BLaER1 treated with 17β-estradiol and CSF1 and Interleukin-3, amounts not matched to agents 10 nM and 100 nM (cell line): ENCODE data around the gene INPP5B.
"Not testable (repeated sequence)": the region's sequence is repeated elsewhere in the genome, so short reads cannot be mapped to it uniquely, and the experiment has no call there.

ENCODE experiments used
- H3K27ac ChIP-seq, 11 experiments: shearing (Covaris generic); formaldehyde crosslinking; 2 replicates each; pipeline ENCODE4 v1.8.1; 2022
- H3K27me3 ChIP-seq, 11 experiments: shearing (Covaris generic); formaldehyde crosslinking; 2 replicates each; pipeline ENCODE4 v1.8.1; 2022
- H3K36me3 ChIP-seq, 11 experiments: shearing (Covaris generic); formaldehyde crosslinking; 2 replicates each; pipeline ENCODE4 v1.8.1; 2022
- H3K4me1 ChIP-seq, 10 experiments: shearing (Covaris generic); formaldehyde crosslinking; 2 replicates each; pipeline ENCODE4 v1.8.1; 2022
- H3K4me2 ChIP-seq, 11 experiments: shearing (Covaris generic); formaldehyde crosslinking; 2 replicates each; pipeline ENCODE4 v1.8.1; 2022
- H3K4me3 ChIP-seq, 10 experiments: shearing (Covaris generic); formaldehyde crosslinking; 2 replicates each; pipeline ENCODE4 v1.8.1; 2022
- H3K9ac ChIP-seq, 11 experiments: shearing (Covaris generic); formaldehyde crosslinking; 2 replicates each; pipeline ENCODE4 v1.8.1; 2022
- H3K9me3 ChIP-seq, 11 experiments: shearing (Covaris generic); formaldehyde crosslinking; replicated peaks in 1 of 11; 2 replicates each; pipeline ENCODE4 v1.8.1; 2022
- H4K20me1 ChIP-seq, 11 experiments: shearing (Covaris generic); formaldehyde crosslinking; 2 replicates each; pipeline ENCODE4 v1.8.1; 2022
- Cebpa-rat ChIP-seq, 11 experiments: shearing (Covaris generic); IDR thresholded peaks; 2 replicates each; pipeline ENCODE4 v1.8.1; 2022

The INPP5B gene

DNA sequence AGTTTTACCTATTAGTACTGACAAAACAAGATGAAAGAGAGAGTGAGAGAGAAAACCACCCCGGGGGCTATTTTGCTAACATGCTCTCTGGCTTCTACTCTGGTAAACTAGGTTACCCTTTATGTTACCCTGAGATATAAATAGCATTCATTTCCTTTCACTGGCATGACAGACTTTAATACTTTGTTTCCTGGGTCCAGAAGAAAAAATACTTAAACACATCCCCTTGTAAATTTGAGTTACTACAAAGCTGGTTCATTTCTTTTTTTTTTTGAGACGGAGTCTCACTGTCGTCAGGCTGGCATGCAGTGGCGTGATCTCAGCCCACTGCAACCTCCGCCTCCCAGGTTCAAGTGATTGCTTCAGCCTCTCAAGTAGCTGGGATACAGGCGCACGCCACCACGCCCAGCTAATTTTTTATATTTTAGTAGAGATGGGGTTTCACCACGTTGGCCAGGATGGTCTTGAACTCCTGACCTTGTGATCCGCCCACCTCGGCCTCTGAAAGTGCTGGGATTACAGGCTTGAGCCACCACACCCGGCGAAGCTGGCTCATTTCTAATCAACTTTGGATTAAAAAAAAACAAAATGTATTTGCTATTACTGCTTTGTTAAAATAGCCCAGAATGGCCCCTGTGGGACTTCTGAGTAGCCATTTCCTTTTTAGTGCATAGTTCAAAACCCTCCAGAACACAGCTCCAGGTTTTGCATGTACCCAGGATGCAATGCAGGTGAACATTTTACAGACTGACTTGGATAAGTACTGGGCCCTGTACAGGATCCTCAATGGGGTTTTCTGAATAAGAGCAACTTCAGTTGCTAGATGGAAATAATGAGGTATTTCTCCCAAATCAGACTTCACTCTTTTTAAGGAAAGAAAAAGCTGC is 20.6 kb downstream of the INPP5B start:
- Histone ChIP-seq H3K27me3 (no peaks in the 10 kb centered on the region), H3K9me3 (no peaks in the 10 kb centered on the region), H3K4me1 (peaks cover 60 to 95% (median 74%) of the 10 kb centered on the region in 10 experiments), H3K36me3 (peaks cover 0 to 62% (median 18%) of the 10 kb centered on the region in 11 experiments; a peak in 19 of 22 replicates), H4K20me1 (peaks cover 0 to 56% (median 15%) of the 10 kb centered on the region in 11 experiments; a peak in 13 of 22 replicates), H3K4me3 (peak overlapping the region in 3 of 10 experiments; percentile 12 to 28 (median 16); a peak in 3 of 20 replicates), H3K9ac (peak overlapping the region; percentile 22 to 61 (median 42); a peak in 17 of 22 replicates), H3K27ac (peak overlapping the region; percentile 12 to 68 (median 55); a peak in 18 of 22 replicates), H3K4me2 (peak overlapping the region; percentile 58 to 87 (median 64))
- no peak for TF ChIP-seq Cebpa-rat (IDR thresholded peaks at IDR 0.05)

GRCh38 chr1:37925316-37925715 is 21.5 kb downstream of the INPP5B start:
- no peak for TF ChIP-seq Cebpa-rat (IDR thresholded peaks at IDR 0.05)

DNA sequence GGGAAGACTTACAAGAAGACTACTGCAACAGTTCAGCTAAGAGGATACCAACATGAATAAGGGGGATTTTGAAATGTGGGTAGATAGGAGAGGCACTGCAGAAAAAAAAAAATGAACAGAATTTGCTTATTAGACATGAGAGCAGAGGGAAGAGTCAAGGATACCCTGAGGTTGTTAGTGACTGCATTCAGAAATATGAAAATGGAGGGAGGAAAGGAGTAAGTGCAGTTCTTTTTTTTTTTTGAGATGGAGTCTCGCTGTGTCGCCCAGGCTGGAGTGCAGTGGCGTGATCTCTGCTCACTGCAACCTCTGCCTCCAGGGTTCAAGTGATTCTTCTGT is 23.3 kb downstream of the INPP5B start:
- Histone ChIP-seq H3K9ac (peak overlapping the region in 5 of 11 experiments; percentile 1 to 46 (median 35); a peak in 6 of 22 replicates), H3K4me2 (peak overlapping the region; percentile 36 to 80 (median 61); a peak in 20 of 22 replicates), H4K20me1 (peaks cover 0 to 57% (median 0%) of the 10 kb centered on the region in 11 experiments; a peak in 8 of 22 replicates), H3K27ac (peak overlapping the region in 9 of 11 experiments; percentile 37 to 67 (median 60); a peak in 15 of 22 replicates), H3K9me3 (no peaks in the 10 kb centered on the region), H3K4me1 (peaks cover 53 to 74% (median 58%) of the 10 kb centered on the region in 10 experiments), H3K4me3 (no peak overlapping the region), H3K36me3 (peaks cover 16 to 68% (median 32%) of the 10 kb centered on the region in 11 experiments; a peak in 21 of 22 replicates), H3K27me3 (no peaks in the 10 kb centered on the region)
- no peak for TF ChIP-seq Cebpa-rat (IDR thresholded peaks at IDR 0.05)

More at GRCh38 chr1:37925316-37925715, 21.5 kb downstream of the INPP5B start:
- H3K27ac ChIP-seq, result peak overlapping the region in 10 of 11 experiments; percentile 12 to 68 (median 56); a peak in 15 of 22 replicates
- H3K9me3 ChIP-seq, result no peaks in the 10 kb centered on the region
- peaks cover 51 to 86% (median 65%) of the 10 kb centered on the region in 10 experiments for H3K4me1 ChIP-seq
- peaks cover 3 to 69% (median 27%) of the 10 kb centered on the region in 11 experiments; a peak in 20 of 22 replicates for H3K36me3 ChIP-seq
- H3K4me3 ChIP-seq, result peak overlapping the region in 1 of 10 experiments; percentile 12; a peak in 1 of 20 replicates
- H3K9ac ChIP-seq, result peak overlapping the region; percentile 22 to 61 (median 42); a peak in 16 of 22 replicates
- H3K27me3 ChIP-seq, result no peaks in the 10 kb centered on the region
- peak overlapping the region; percentile 58 to 87 (median 64); a peak in 21 of 22 replicates for H3K4me2 ChIP-seq
- peaks cover 0 to 46% (median 6%) of the 10 kb centered on the region in 11 experiments; a peak in 11 of 22 replicates for H4K20me1 ChIP-seq

DNA sequence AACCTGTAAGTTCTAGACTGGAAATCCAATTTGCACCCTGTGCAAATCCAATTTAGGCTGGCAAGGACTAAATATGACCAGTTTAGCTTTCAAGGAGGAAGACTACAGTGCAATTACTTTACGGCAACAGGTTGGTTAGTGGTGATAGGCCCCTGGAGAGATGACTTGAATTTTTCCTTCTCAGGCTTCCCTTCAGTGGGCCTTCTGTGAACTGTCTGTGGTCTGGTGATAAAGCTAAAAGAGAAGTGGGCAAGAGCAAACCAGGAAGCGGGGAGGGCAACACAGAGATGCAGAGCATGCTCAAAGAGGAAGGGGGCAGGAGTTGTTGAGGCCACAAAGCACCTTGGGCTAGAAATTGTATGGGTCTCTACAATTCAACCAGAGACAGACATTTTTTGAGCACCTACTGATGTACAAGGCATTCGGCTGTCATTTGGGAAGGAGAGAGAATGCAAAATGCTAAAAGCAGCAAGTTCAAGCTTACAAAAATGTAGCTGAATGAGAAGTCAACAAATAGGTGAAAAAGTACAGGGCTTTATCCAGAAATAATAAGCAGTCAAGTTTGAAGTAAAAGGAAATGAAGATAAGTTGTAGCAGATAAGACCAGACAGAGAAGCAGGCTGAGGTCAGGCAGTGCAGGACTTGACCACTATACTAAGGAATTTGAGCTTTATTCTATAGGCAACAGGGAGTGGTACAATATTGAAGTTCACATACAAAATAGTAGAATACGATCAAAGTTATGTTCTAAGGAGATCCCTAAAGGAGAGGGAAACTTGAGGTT is 23.9 kb downstream of the INPP5B start:
- Histone ChIP-seq H3K4me2 (peak overlapping the region; percentile 36 to 80 (median 61)), H3K9me3 (no peaks in the 10 kb centered on the region), H3K27me3 (no peaks in the 10 kb centered on the region), H3K9ac (peak overlapping the region in 9 of 11 experiments; percentile 1 to 46 (median 15); a peak in 8 of 22 replicates), H3K27ac (peak overlapping the region in 9 of 11 experiments; percentile 39 to 67 (median 62); a peak in 17 of 22 replicates), H3K36me3 (peaks cover 22 to 68% (median 32%) of the 10 kb centered on the region in 11 experiments; a peak in 20 of 22 replicates), H3K4me3 (no peak overlapping the region), H4K20me1 (peaks cover 0 to 58% (median 0%) of the 10 kb centered on the region in 11 experiments; a peak in 8 of 22 replicates), H3K4me1 (peaks cover 53 to 69% (median 58%) of the 10 kb centered on the region in 10 experiments)
- no peak for TF ChIP-seq Cebpa-rat (IDR thresholded peaks at IDR 0.05)

- H3K4me2 ChIP-seq, result no peak overlapping the region
- no peak overlapping the region for H3K9ac ChIP-seq
- no peak overlapping the region for H3K4me3 ChIP-seq
- peaks cover 24 to 35% (median 29%) of the 10 kb centered on the region in 10 experiments for H3K4me1 ChIP-seq
- H4K20me1 ChIP-seq, result peaks cover 0 to 48% (median 5%) of the 10 kb centered on the region in 11 experiments; a peak in 9 of 22 replicates
- no peak for TF ChIP-seq Cebpa-rat (IDR thresholded peaks at IDR 0.05)
- H3K9me3 ChIP-seq, result peaks cover 7 to 13% (median 11%) of the 10 kb centered on the region in 11 experiments; a peak in 21 of 22 replicates
- peaks cover 41 to 83% (median 56%) of the 10 kb centered on the region in 11 experiments for H3K36me3 ChIP-seq
- H3K27me3 ChIP-seq, result no peaks in the 10 kb centered on the region
- no peak overlapping the region for H3K27ac ChIP-seq
These were observed 27.6 kb downstream of the INPP5B start for GRCh38 chr1:37919277-37919676.

- TF ChIP-seq Cebpa-rat (IDR thresholded peaks at IDR 0.05), result no peak
- peaks cover 0 to 8% (median 3%) of the 10 kb centered on the region in 10 experiments; a peak in 5 of 20 replicates for H3K4me1 ChIP-seq
- H3K36me3 ChIP-seq, result peaks cover 64 to 96% (median 80%) of the 10 kb centered on the region in 11 experiments
- no peaks in the 10 kb centered on the region for H3K27me3 ChIP-seq
- no peak overlapping the region for H3K4me2 ChIP-seq
- no peak overlapping the region for H3K9ac ChIP-seq
- peaks cover 44 to 49% (median 48%) of the 10 kb centered on the region in 11 experiments for H3K9me3 ChIP-seq
- H4K20me1 ChIP-seq, result peaks cover 0 to 32% (median 5%) of the 10 kb centered on the region in 11 experiments; a peak in 8 of 22 replicates
- no peak overlapping the region for H3K4me3 ChIP-seq
- H3K27ac ChIP-seq, result no peak overlapping the region
These were observed 31.3 kb downstream of the INPP5B start for GRCh38 chr1:37915476-37916093.

DNA sequence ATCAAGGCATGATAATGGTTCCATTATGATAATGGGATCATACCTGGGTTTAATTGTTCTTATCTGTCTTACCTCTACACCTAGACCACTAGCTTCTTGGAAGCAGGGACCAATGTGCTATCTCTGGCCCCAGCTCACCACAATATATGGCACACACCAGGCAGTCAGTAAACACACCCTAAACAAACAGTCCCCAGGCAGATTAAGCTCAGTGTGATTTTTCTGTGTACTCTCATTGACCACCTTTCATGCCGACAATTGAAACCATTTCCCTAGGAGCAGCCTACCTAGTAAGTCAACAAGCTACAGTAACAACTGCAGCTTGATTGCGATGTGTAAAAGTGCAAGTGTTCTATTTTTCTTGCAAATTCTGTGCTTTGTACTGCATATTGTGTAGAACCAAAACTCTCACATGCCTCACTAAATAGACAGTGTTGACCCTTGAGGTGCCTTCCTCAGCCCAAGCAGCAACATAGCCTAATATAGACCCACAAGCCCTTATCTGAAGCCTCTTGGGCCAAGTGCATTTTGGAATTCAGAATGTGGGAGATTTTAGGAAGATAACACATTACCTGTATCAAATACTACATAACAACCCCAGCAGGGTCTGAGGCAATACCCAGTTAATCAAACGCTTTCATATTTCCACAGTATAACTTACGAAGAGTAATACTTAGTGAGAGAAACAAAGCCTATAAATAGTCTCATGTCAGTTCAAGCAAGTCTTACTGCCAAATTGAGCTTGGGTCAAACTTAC is 32.0 kb downstream of the INPP5B start:
- H3K4me3 ChIP-seq, result no peak overlapping the region
- H3K4me1 ChIP-seq, result peaks cover 0 to 8% (median 3%) of the 10 kb centered on the region in 10 experiments; a peak in 5 of 20 replicates
- no peak overlapping the region for H3K9ac ChIP-seq
- peaks cover 44 to 56% (median 54%) of the 10 kb centered on the region in 11 experiments for H3K9me3 ChIP-seq
- no peaks in the 10 kb centered on the region for H3K27me3 ChIP-seq
- H3K36me3 ChIP-seq, result peaks cover 66 to 96% (median 82%) of the 10 kb centered on the region in 11 experiments
- no peak overlapping the region for H3K27ac ChIP-seq
- TF ChIP-seq Cebpa-rat (IDR thresholded peaks at IDR 0.05), result no peak
- H4K20me1 ChIP-seq, result peaks cover 0 to 30% (median 5%) of the 10 kb centered on the region in 11 experiments; a peak in 8 of 22 replicates
- no peak overlapping the region for H3K4me2 ChIP-seq

DNA sequence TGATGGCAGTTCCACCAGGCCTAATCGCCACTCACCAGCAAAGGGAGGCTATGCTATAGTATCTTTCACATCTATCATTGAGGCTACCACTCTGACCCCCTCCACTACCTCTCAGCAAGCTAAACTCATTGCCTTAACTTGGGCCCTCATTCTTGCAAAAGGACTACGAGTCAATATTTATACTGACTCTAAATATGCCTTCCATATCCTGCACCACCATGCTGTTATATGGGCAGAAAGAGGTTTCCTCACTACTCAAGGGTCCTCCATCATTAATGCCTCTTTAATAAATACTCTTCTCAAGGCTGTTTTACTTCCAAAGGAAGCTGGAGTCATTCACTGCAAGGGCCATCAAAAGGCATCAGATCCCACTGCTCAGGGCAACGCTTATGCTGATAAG is 35.4 kb downstream of the INPP5B start:
- not testable (repeated sequence) for H3K4me1 ChIP-seq, H3K27me3 ChIP-seq, H4K20me1 ChIP-seq, H3K4me2 ChIP-seq, H3K27ac ChIP-seq, H3K9ac ChIP-seq
- H3K9me3 ChIP-seq, result peaks cover 73 to 90% (median 87%) of the 10 kb centered on the region in 11 experiments
- peaks cover 62 to 100% (median 94%) of the 10 kb centered on the region in 11 experiments for H3K36me3 ChIP-seq
- peak overlapping the region in 1 of 10 experiments; percentile 24; a peak in 1 of 20 replicates for H3K4me3 ChIP-seq

GRCh38 chr1:37910886-37911285 is 36.0 kb downstream of the INPP5B start:
- H3K4me1 ChIP-seq, H3K9ac ChIP-seq, H3K4me2 ChIP-seq, H3K27ac ChIP-seq, H3K4me3 ChIP-seq, H4K20me1 ChIP-seq, H3K27me3 ChIP-seq: not testable (repeated sequence)
- Histone ChIP-seq H3K9me3 (peaks cover 78 to 96% (median 92%) of the 10 kb centered on the region in 11 experiments), H3K36me3 (peaks cover 68 to 100% (median 96%) of the 10 kb centered on the region in 11 experiments)

GRCh38 chr1:37908531-37908930 is 38.3 kb downstream of the INPP5B start:
- peaks cover 71 to 100% (median 94%) of the 10 kb centered on the region in 11 experiments for H3K36me3 ChIP-seq
- not testable (repeated sequence) for H4K20me1 ChIP-seq, H3K9ac ChIP-seq, H3K4me1 ChIP-seq, H3K4me2 ChIP-seq, H3K4me3 ChIP-seq, H3K27me3 ChIP-seq, H3K27ac ChIP-seq
- H3K9me3 ChIP-seq, result peaks cover 79 to 97% (median 90%) of the 10 kb centered on the region in 11 experiments
